ACC112 (cell line): ENCODE results near the gene STK32B.
"Not testable (repeated sequence)": the region's sequence is repeated elsewhere in the genome, so short reads cannot be mapped to it uniquely, and the experiment has no call there.

ENCODE experiments used
- H2AFZ ChIP-seq: fragments of 200-600 bp; sonication (generic); one replicate; pipeline ENCODE4 v1.6.0; 2017; ENCODE audit warnings: antibody characterized with exemption, low read length; ENCODE audit not compliant: unreplicated experiment
- H3K27ac ChIP-seq: fragments of 200-600 bp; sonication (generic); 2 replicates; pipeline ENCODE4 v1.5.1; 2014; ENCODE audit warnings: low read depth, mild to moderate bottlenecking, antibody characterized with exemption, low read length, moderate library complexity
- H3K27me3 ChIP-seq: fragments of 200-600 bp; sonication (generic); 2 replicates; pipeline ENCODE4 v1.6.1; 2014; ENCODE audit warnings: mild to moderate bottlenecking, antibody characterized with exemption, low read length, moderate library complexity, mixed read lengths; ENCODE audit not compliant: insufficient read depth
- H3K36me3 ChIP-seq: fragments of 200-600 bp; sonication (generic); 2 replicates; pipeline ENCODE4 v1.6.1; 2016; ENCODE audit warnings: mild to moderate bottlenecking, antibody characterized with exemption, low read length, moderate library complexity, mixed read lengths; ENCODE audit not compliant: insufficient read depth
- H3K4me1 ChIP-seq: fragments of 200-600 bp; sonication (generic); one replicate; pipeline ENCODE4 v1.6.1; 2016; ENCODE audit warnings: low read length, mixed read lengths; ENCODE audit not compliant: insufficient read depth, unreplicated experiment, control insufficient read depth
- H3K4me3 ChIP-seq: fragments of 200-600 bp; sonication (generic); 2 replicates; pipeline ENCODE4 v1.5.1; 2014; ENCODE audit warnings: mild to moderate bottlenecking, low read depth, low read length
- H3K79me2 ChIP-seq: fragments of 200-600 bp; sonication (generic); one replicate; pipeline ENCODE4 v1.6.0; 2016; ENCODE audit warnings: low read length; ENCODE audit not compliant: control insufficient read depth, unreplicated experiment, insufficient read depth

STK32B gene

DNA sequence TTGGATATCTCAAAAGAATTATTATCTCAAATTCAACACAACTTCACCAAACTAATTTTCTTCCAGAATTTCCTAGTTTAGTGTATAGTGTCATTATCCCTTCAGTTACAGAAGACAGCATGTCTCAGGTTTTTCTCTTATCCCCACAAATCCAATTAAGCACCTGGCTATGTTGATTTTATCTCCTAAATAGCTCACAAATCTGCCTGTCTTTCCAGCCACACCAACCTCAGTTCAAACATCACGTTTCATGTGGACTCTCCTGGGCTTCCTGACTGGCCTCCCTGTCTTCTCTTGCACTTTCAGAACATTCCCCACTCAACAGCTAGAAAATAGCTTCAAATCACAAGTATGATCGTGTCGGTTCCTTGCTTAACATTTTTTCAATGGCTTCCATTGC lies 14.8 kb downstream of the STK32B start:
- H3K4me1 ChIP-seq = no peaks in the 10 kb centered on the region
- no peak overlapping the region for H3K4me3 ChIP-seq
- no peak overlapping the region for H3K27ac ChIP-seq
- H3K27me3 ChIP-seq = no peaks in the 10 kb centered on the region
- H3K36me3 ChIP-seq = no peaks in the 10 kb centered on the region
- H2AFZ ChIP-seq = no peak overlapping the region
- H3K79me2 ChIP-seq = no peaks in the 10 kb centered on the region

DNA sequence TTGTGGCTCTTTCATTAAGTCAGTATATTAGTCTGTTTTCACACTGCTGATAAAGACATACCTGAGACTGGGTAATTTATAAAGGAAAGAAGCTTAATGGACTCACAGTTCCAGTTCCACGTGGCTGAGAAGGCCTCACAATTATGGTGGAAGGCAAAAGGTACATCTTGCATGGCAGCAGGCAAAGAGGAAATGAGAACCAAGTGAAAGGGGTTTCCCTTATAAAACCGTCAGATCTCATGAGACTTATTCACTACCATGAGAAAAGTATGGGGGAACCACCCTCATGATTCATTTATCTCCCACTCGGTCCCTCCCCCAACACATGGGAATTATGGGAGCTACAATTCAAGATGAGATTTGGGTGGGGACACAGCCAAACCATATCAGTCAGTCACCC lies 15.7 kb downstream of the STK32B start:
- H3K27me3 ChIP-seq, H3K79me2 ChIP-seq, H2AFZ ChIP-seq, H3K27ac ChIP-seq, H3K4me3 ChIP-seq, H3K36me3 ChIP-seq, H3K4me1 ChIP-seq: not testable (repeated sequence)

DNA sequence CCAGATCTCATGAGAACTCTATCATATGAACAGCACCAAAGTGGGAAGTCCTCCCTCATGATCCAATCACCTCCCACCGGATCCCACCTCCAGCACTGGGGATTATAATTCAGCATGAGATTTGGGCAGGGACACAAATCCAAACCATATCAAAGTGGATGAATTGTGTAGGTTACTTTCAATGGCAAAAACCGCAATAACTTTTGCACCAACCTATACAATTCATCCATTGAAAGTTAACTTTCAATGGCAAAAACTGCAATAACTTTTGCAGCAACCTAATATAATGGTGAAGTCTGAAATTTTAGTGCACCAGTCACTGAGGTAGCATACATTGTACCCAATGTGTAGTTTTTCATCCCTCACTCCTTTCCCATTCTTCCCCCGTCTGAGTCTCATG lies 16.6 kb downstream of the STK32B start:
- Histone ChIP-seq H3K4me1 (no peaks in the 10 kb centered on the region), H3K36me3 (no peaks in the 10 kb centered on the region), H3K4me3 (no peak overlapping the region), H3K27ac (no peak overlapping the region), H2AFZ (no peak overlapping the region), H3K27me3 (no peaks in the 10 kb centered on the region), H3K79me2 (no peaks in the 10 kb centered on the region)

DNA sequence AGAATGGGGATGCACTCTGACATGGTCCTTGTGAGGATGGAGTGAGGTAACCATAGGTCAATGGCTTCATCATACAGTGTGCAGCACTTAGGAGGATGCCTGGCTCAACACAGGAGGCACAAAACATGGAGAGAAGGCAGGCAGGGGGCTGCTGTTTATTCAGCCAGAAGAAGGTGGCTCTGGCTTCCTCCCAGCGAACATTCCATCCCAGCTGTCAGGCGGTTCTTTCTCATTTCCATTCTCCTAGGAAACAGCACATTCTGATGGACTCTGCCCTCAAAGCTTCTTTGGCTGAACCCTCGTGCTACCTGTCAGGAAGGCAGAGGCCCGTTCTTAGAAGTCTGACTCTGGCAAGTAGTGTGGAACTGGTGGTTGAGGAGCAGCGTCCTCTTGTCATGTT lies 18.6 kb downstream of the STK32B start:
- Histone ChIP-seq H3K27me3 (no peaks in the 10 kb centered on the region), H2AFZ (no peak overlapping the region), H3K36me3 (no peaks in the 10 kb centered on the region), H3K27ac (no peak overlapping the region), H3K4me1 (no peaks in the 10 kb centered on the region), H3K79me2 (no peaks in the 10 kb centered on the region), H3K4me3 (no peak overlapping the region)

DNA sequence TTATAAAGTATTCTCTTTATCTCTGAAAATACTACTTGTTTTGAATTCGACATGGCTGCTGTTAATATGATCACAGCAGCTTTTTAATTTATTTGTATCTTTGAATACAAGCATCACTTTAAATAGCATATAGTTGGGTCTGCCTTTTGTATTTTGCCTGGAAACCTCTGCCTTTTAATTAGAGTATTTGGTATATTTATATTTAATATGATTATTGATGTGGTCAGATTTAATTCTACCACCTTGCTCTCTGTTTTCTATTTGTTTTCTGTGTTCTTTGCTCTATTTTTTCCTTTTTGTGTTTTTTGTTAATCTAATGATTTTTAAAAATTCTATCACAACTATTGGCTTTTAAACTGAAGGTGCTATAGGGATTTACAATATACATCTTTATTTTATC lies 21.7 kb downstream of the STK32B start:
- Histone ChIP-seq H3K27ac (no peak overlapping the region), H3K79me2 (no peaks in the 10 kb centered on the region), H3K27me3 (no peaks in the 10 kb centered on the region), H3K36me3 (no peaks in the 10 kb centered on the region), H2AFZ (no peak overlapping the region), H3K4me3 (no peak overlapping the region), H3K4me1 (no peaks in the 10 kb centered on the region)

- H3K27me3 ChIP-seq = no peaks in the 10 kb centered on the region
- no peaks in the 10 kb centered on the region for H3K4me1 ChIP-seq
- H3K4me3 ChIP-seq = no peak overlapping the region
- H3K27ac ChIP-seq = no peak overlapping the region
- no peaks in the 10 kb centered on the region for H3K79me2 ChIP-seq
- no peak overlapping the region for H2AFZ ChIP-seq
- no peaks in the 10 kb centered on the region for H3K36me3 ChIP-seq
These were observed 26.7 kb downstream of the STK32B start for GRCh38 chr4:5078009-5078408.

DNA sequence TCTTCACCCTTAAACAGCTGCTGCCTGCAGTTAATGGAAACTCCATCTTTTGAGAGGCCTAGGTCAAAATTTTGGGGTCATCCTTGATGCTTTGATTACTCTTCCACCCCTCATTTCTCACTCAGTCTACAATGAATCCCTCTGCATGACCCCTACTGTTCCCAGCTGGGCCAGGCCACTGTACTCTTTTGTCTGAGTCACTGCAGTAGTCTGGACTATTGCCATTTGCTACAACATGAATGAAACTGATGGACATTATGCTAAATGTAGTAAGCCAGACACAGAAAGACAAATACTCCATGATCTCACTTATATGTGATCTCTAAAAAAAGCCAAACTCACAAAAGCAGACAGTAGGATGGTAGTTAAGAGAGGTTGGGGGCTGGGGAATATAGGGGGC lies 28.3 kb downstream of the STK32B start:
- Histone ChIP-seq H3K27ac (no peak overlapping the region), H3K79me2 (no peaks in the 10 kb centered on the region), H3K27me3 (no peaks in the 10 kb centered on the region), H3K4me3 (no peak overlapping the region), H2AFZ (no peak overlapping the region), H3K4me1 (no peaks in the 10 kb centered on the region), H3K36me3 (no peaks in the 10 kb centered on the region)

DNA sequence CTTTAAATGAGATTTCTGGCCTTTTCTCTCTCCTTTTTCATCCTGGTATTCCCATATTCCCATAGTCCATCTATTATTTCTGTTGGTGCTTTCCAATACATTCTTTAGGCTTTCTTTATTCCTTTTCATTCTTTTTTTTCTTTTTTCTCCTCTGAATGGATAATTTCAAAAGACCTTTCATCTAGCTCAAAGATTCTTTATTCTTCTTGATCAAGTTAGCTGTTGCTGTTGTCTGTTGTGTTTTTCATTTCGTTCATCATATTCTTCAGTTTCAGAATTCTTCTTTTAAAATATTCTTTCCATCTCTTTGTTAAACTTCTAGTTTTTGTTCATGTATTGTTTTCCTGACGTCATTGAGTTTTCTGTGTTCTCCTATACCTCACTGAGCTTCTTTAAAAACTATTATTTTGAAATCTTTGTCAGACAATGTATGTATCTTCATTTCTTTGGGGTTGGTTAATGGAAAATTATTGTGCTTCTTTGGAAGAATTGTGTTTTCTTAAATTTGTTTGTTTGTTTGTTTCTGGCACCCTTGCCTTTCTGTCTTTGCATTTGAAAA lies 30.2 kb downstream of the STK32B start:
- Histone ChIP-seq H3K27me3 (no peaks in the 10 kb centered on the region), H3K4me3 (no peak overlapping the region), H3K4me1 (no peaks in the 10 kb centered on the region), H3K36me3 (no peaks in the 10 kb centered on the region), H3K27ac (no peak overlapping the region), H2AFZ (no peak overlapping the region), H3K79me2 (no peaks in the 10 kb centered on the region)

DNA sequence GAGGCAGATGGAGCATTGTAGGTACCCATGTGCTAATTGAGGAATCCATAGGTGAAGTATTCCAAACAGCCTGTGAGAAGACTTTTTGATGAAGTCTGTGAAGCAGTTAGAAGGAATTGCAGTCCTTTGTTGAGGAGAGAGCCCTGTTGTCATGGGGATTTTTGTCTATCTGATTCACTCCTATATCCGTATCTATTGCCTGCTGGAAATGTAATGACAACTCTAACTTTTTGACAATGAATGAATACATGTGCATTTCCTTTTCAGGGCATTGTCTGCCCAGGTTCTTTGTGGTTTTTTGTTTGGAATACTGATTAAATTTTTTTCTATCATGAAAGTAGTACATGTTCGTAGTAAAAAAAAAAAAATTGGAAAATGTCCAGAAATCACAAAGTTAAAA lies 31.1 kb downstream of the STK32B start:
- no peak overlapping the region for H3K27ac ChIP-seq
- H3K36me3 ChIP-seq = no peaks in the 10 kb centered on the region
- no peaks in the 10 kb centered on the region for H3K79me2 ChIP-seq
- no peaks in the 10 kb centered on the region for H3K4me1 ChIP-seq
- H2AFZ ChIP-seq = no peak overlapping the region
- no peak overlapping the region for H3K4me3 ChIP-seq
- H3K27me3 ChIP-seq = no peaks in the 10 kb centered on the region

GRCh38 chr4:5084911-5085475 lies 33.7 kb downstream of the STK32B start:
- Histone ChIP-seq H3K4me1 (no peaks in the 10 kb centered on the region), H3K27ac (no peak overlapping the region), H3K79me2 (no peaks in the 10 kb centered on the region), H2AFZ (no peak overlapping the region), H3K27me3 (no peaks in the 10 kb centered on the region), H3K4me3 (no peak overlapping the region), H3K36me3 (no peaks in the 10 kb centered on the region)

GRCh38 chr4:5086535-5086934 lies 35.3 kb downstream of the STK32B start:
- Histone ChIP-seq H3K36me3 (no peaks in the 10 kb centered on the region), H3K4me1 (no peaks in the 10 kb centered on the region), H3K27ac (no peak overlapping the region), H3K79me2 (no peaks in the 10 kb centered on the region), H2AFZ (no peak overlapping the region), H3K27me3 (no peaks in the 10 kb centered on the region), H3K4me3 (no peak overlapping the region)
